HepG2 (cell line): ENCODE measurements around the gene GCNT2. TPM values are rescaled to one million over a fixed set of nuclear protein-coding genes. Genes with fewer than 3 reads are reported as not detected.

Experiments used
- ATAC-seq: fragments of 200-7000 bp; cut with Tn5 transposase; 3 replicates; pipeline ENCODE4 v1.9.1; 2020; ENCODE audit warnings: mild to moderate bottlenecking, moderate library complexity
- BruUV-seq: library from RNA; stranded (reverse); fragments of 400-500 nt; replicated peaks from 2 replicates; lab custom pipeline; 2021; lab: Mats Ljungman, UMichigan
- CTCF ChIA-PET: fragments of 300-600 bp; formaldehyde crosslinking; extraction: SDS; loops from one replicate; lab custom pipeline; 2021; ENCODE audit warnings: low total read pairs, inconsistent platforms, low intra/inter-chr PET ratio; lab: Yijun Ruan, JAX
- POLR2A ChIA-PET: fragments of 350-600 bp; sonication (Branson Sonifier 250); formaldehyde crosslinking; loops from one replicate; lab custom pipeline; 2020; ENCODE audit warnings: antibody characterized with exemption, inconsistent platforms; lab: Yijun Ruan, JAX
- DNase-seq: peaks from one replicate; pipeline ENCODE4 v3.0.0-alpha.2; 2015; ENCODE audit warnings: low spot score
- FAIRE-seq: peaks from 3 replicates; lab custom pipeline; 2011; peaks lifted over from hg19 to GRCh38; lab: Jason Lieb, UNC
- H2AFZ ChIP-seq: one replicate; pipeline ENCODE4 v1.6.1; 2011; ENCODE audit warnings: low read length, inconsistent platforms
- H3K27ac ChIP-seq: fragments of 300-600 bp; 3 replicates; pipeline ENCODE4 v1.8.0; 2011; ENCODE audit warnings: mixed run types, mild to moderate bottlenecking, mixed read lengths, low read length, inconsistent platforms; ENCODE audit not compliant: insufficient read depth; ENCODE audit errors: extremely low read length
- H3K27me3 ChIP-seq, 2 experiments: fragments of 200-600 bp in 1 of 2; 2 replicates in 1 of 2; 3 replicates in 1 of 2; pipeline versions ENCODE4 v1.6.0 to v1.8.0; 2011; ENCODE audit warnings: low read length in 2 of 2, mild to moderate bottlenecking in 2 of 2, moderate library complexity in 2 of 2, inconsistent platforms in 1 of 2; ENCODE audit not compliant: insufficient read depth in 2 of 2, control insufficient read depth in 1 of 2
- H3K36me3 ChIP-seq, 2 experiments: fragments of 200-600 bp in 1 of 2; replicated peaks in 1 of 2; 2 replicates in 1 of 2; 3 replicates in 1 of 2; pipeline versions ENCODE4 v1.5.1 to v1.8.0; 2011; ENCODE audit warnings: low read length in 2 of 2, inconsistent platforms in 1 of 2; ENCODE audit not compliant: insufficient read depth in 2 of 2, control insufficient read depth in 1 of 2
- H3K4me1 ChIP-seq: 2 replicates; pipeline ENCODE4 v1.5.1; 2012; ENCODE audit warnings: low read length, inconsistent platforms; ENCODE audit not compliant: insufficient read depth
- H3K4me2 ChIP-seq: 2 replicates; pipeline ENCODE4 v1.6.0; 2011; ENCODE audit warnings: low read depth, low read length, inconsistent platforms
- H3K4me3 ChIP-seq, 3 experiments: fragments of 200-600 bp in 1 of 3; sonication (generic), shearing (Covaris generic) in 1 of 3; replicated peaks in 1 of 3; 2 replicates each; pipeline ENCODE4 v1.5.1; 2011 to 2016; ENCODE audit warnings: low read length in 3 of 3, inconsistent platforms in 2 of 3, low read depth in 2 of 3, mild to moderate bottlenecking in 2 of 3, control low read depth in 1 of 3, mixed read lengths in 1 of 3; ENCODE audit not compliant: insufficient read depth in 1 of 3
- H3K79me2 ChIP-seq: one replicate; pipeline ENCODE4 v1.6.1; 2011; ENCODE audit warnings: low read length, inconsistent platforms; ENCODE audit not compliant: insufficient read depth
- H3K9ac ChIP-seq: 2 replicates; pipeline ENCODE4 v1.6.0; 2011; ENCODE audit warnings: mild to moderate bottlenecking, low read depth, low read length, inconsistent platforms; ENCODE audit not compliant: insufficient read depth
- H3K9me3 ChIP-seq: 2 replicates; pipeline ENCODE4 v1.5.1; 2012; ENCODE audit warnings: mild to moderate bottlenecking, low read length
- H4K20me1 ChIP-seq: 2 replicates; pipeline ENCODE4 v1.6.0; 2011; ENCODE audit warnings: inconsistent platforms, mild to moderate bottlenecking, low read length, moderate library complexity; ENCODE audit not compliant: insufficient read depth
- FOXO1 ChIP-seq: sonication (generic); formaldehyde crosslinking; IDR thresholded peaks from 2 replicates; pipeline ENCODE4 v1.4.0; 2020; ENCODE audit warnings: missing genetic modification reagents
- HNF1B ChIP-seq: sonication (generic); formaldehyde crosslinking; IDR thresholded peaks from 2 replicates; pipeline ENCODE4 v1.5.1; 2020; ENCODE audit warnings: mild to moderate bottlenecking, moderate library complexity, missing genetic modification reagents
- PITX1 ChIP-seq: sonication (generic); formaldehyde crosslinking; IDR thresholded peaks from 2 replicates; pipeline ENCODE4 v1.5.1; 2020; ENCODE audit warnings: mild to moderate bottlenecking, missing genetic modification reagents
- SMAD3 ChIP-seq: sonication (generic); formaldehyde crosslinking; IDR thresholded peaks from 2 replicates; pipeline ENCODE4 v1.4.0; 2020; ENCODE audit warnings: missing genetic modification reagents
- SNAI1 ChIP-seq: sonication (generic); formaldehyde crosslinking; IDR thresholded peaks from 2 replicates; pipeline ENCODE4 v1.5.0; 2020; ENCODE audit warnings: mild to moderate bottlenecking, missing genetic modification reagents, borderline replicate concordance
- THAP9 ChIP-seq: sonication (generic); formaldehyde crosslinking; IDR thresholded peaks from 2 replicates; pipeline ENCODE4; 2020; ENCODE audit warnings: missing genetic modification reagents, mild to moderate bottlenecking, borderline replicate concordance
- YEATS2 ChIP-seq: sonication (generic); formaldehyde crosslinking; IDR thresholded peaks from 2 replicates; pipeline ENCODE4 v1.4.0; 2020; ENCODE audit warnings: missing genetic modification reagents, borderline replicate concordance
- ZBTB49 ChIP-seq: sonication (generic); formaldehyde crosslinking; IDR thresholded peaks from 2 replicates; pipeline ENCODE4 v1.4.0; 2020; ENCODE audit warnings: missing genetic modification reagents, borderline replicate concordance
- ZKSCAN5 ChIP-seq: sonication (generic); formaldehyde crosslinking; IDR thresholded peaks from 2 replicates; pipeline ENCODE4 v1.5.1; 2020; ENCODE audit warnings: mild to moderate bottlenecking, missing genetic modification reagents
- ZNF101 ChIP-seq: sonication (generic); formaldehyde crosslinking; IDR thresholded peaks from 2 replicates; pipeline ENCODE4 v1.4.0; 2020; ENCODE audit warnings: mild to moderate bottlenecking, low read depth, missing genetic modification reagents, borderline replicate concordance
- ZNF232 ChIP-seq: sonication (generic); formaldehyde crosslinking; IDR thresholded peaks from 2 replicates; pipeline ENCODE4 v1.4.0; 2020; ENCODE audit warnings: missing genetic modification reagents, borderline replicate concordance
- ZNF530 ChIP-seq: sonication (generic); formaldehyde crosslinking; IDR thresholded peaks from 2 replicates; pipeline ENCODE4 v1.5.0; 2020; ENCODE audit warnings: low read depth, mild to moderate bottlenecking, missing genetic modification reagents
- ZNF563 ChIP-seq: sonication (generic); formaldehyde crosslinking; IDR thresholded peaks from 2 replicates; pipeline ENCODE4 v1.8.0; 2022; ENCODE audit warnings: mild to moderate bottlenecking, moderate library complexity, missing genetic modification reagents
- ZNF792 ChIP-seq: IDR thresholded peaks from 2 replicates; pipeline ENCODE4 v1.6.1; 2016
- ZNF800 ChIP-seq: sonication (generic); formaldehyde crosslinking; IDR thresholded peaks from 2 replicates; pipeline ENCODE4 v1.4.0; 2020; ENCODE audit warnings: missing genetic modification reagents
- WGBS: methylation state at CpG from one replicate; pipeline ENCODE4 v1.1.6; 2017; ENCODE audit warnings: low lambda C conversion rate; 5-methylcytosine and 5-hydroxymethylcytosine counted together
- in situ Hi-C: cut with HindIII; loops from 2 replicates; pipeline ENCODE4 v1.10.0; 2017; ENCODE audit warnings: low pct_unique_long_range_greater_than_20kb; ENCODE audit not compliant: extremely low pct_ligation_motif_present
- intact Hi-C: fragments of 100-400 bp; cut with micrococcal nuclease; formaldehyde crosslinking; loops from one replicate; pipeline ENCODE4 v1.10.0; 2022; ENCODE audit not compliant: unreplicated experiment
- polyA plus RNA-seq, 8 experiments: library from polyadenylated mRNA; depleted of rRNA in 3 of 8; stranded (reverse) in 7 of 8; unstranded in 1 of 8; fragments of >200 nt; fragmentation: Illumina TruSeq in 4 of 8; extraction: Trizol in 4 of 8; gene quantifications; 2 replicates each; pipeline versions ENCODE4 v1.2.1 to v1.2.3, GENCODE V29; 2011 to 2016; ENCODE audit warnings: low read depth in 4 of 8, missing spikeins in 1 of 8, mixed read lengths in 1 of 8; ENCODE audit not compliant: insufficient read depth in 1 of 8
- total RNA-seq, 5 experiments: library from RNA; depleted of rRNA; stranded (reverse); fragments of >200 nt; fragmentation: Illumina TruSeq; extraction: Trizol; gene quantifications; 2 replicates each; pipeline ENCODE4 v1.2.3, GENCODE V29; 2016; ENCODE audit warnings: low read depth in 1 of 5

GCNT2 gene
- total and polyA plus RNA-seq, 2 of the 13 experiments (the other 11 are each of a cell fraction or from before 2014, with no cell fraction given): 11.8 to 31.9 TPM

GRCh38 chr6:10577112-10577511, 56.0 kb downstream of the GCNT2 start (continued):
- TF ChIP-seq HNF1B (CRISPR knock-in tag): no peak

GRCh38 chr6:10578723-10579122, 57.6 kb downstream of the GCNT2 start:
- Histone ChIP-seq H3K27me3 (no peaks in the 10 kb centered on the region), H3K9ac (no peak overlapping the region), H3K27ac (no peak overlapping the region), H3K4me3 (no peak overlapping the region), H2AFZ (no peak overlapping the region), H3K36me3 (peaks cover 0 to under 1% of the 10 kb centered on the region in 2 experiments; a peak in 3 of 5 replicates), H3K9me3 (no peaks in the 10 kb centered on the region), H3K4me1 (peaks cover 13% of the 10 kb centered on the region), H4K20me1 (peaks cover 3% of the 10 kb centered on the region; the same call in 1 of the 2 replicates), H3K4me2 (no peak overlapping the region), H3K79me2 (no peaks in the 10 kb centered on the region)
- no TSS peak for BruUV-seq
- ATAC-seq (no peak), FAIRE-seq (no peak), DNase-seq (no peak)
- ChIA-PET POLR2A (no interaction called here), CTCF (no interaction called here)
- in situ Hi-C loops (no loop called here), intact Hi-C loops (no loop called here)
- WGBS: 97% methylated on average over 5 of the region's 5 CpGs
- TF ChIP-seq SMAD3 (CRISPR knock-in tag): no peak
- TF ChIP-seq ZNF530 (CRISPR knock-in tag): no peak
- TF ChIP-seq FOXO1: no peak
- no peak for TF ChIP-seq ZNF101 (CRISPR knock-in tag)
- TF ChIP-seq ZBTB49 (CRISPR knock-in tag): no peak
- no peak for TF ChIP-seq ZNF563
- no peak for TF ChIP-seq YEATS2 (CRISPR knock-in tag)
- no peak for TF ChIP-seq ZNF792 (CRISPR knock-in tag)
- no peak for TF ChIP-seq PITX1 (CRISPR knock-in tag)
- no peak for TF ChIP-seq THAP9 (CRISPR knock-in tag)
- TF ChIP-seq ZKSCAN5 (CRISPR knock-in tag): no peak
- no peak for TF ChIP-seq ZNF800 (CRISPR knock-in tag)
- no peak for TF ChIP-seq SNAI1 (CRISPR knock-in tag)
- TF ChIP-seq ZNF232 (CRISPR knock-in tag): no peak
